A673 (cell line): ENCODE measurements around the gene MPHOSPH10. TPM values are rescaled to one million over a fixed set of nuclear protein-coding genes. Genes with fewer than 3 reads are reported as not detected.
"Not testable (repeated sequence)": the region's sequence is repeated elsewhere in the genome, so short reads cannot be mapped to it uniquely, and the experiment has no call there.

ENCODE experiments used
- Bru-seq: library from RNA; stranded (reverse); fragments of 400-500 nt; gene quantifications from one replicate; lab custom pipeline; 2021; lab: Mats Ljungman, UMichigan
- BruChase-seq, 2 experiments: library from RNA; stranded (reverse); fragments of 400-500 nt; gene quantifications; one replicate each; lab custom pipeline; 2021; lab: Mats Ljungman, UMichigan
- BruUV-seq: library from RNA; stranded (reverse); fragments of 400-500 nt; replicated peaks from 2 replicates; lab custom pipeline; 2021; lab: Mats Ljungman, UMichigan
- CTCF ChIA-PET: fragments of 300-600 bp; sonication (Branson Sonifier 250); formaldehyde crosslinking; loops from one replicate; lab custom pipeline; 2022; ENCODE audit warnings: antibody characterized with exemption; lab: Charles Lee
- POLR2A ChIA-PET: fragments of 300-600 bp; sonication (Branson Sonifier 250); formaldehyde crosslinking; loops from one replicate; lab custom pipeline; 2022; ENCODE audit warnings: antibody characterized with exemption; ENCODE audit not compliant: low non-redundant PET; lab: Charles Lee
- DNase-seq: peaks from one replicate; pipeline ENCODE4 v3.0.0-alpha.2; 2015; ENCODE audit warnings: low spot score
- H3K27ac ChIP-seq: fragments of 200-600 bp; sonication (generic); 2 replicates; pipeline ENCODE4 v1.5.1; 2016; ENCODE audit warnings: mixed run types, low read depth, mild to moderate bottlenecking, mixed read lengths, antibody characterized with exemption, low read length; ENCODE audit not compliant: poor library complexity, severe bottlenecking
- H3K27me3 ChIP-seq: fragments of 200-600 bp; sonication (generic); replicated peaks from 2 replicates; pipeline ENCODE4 v1.6.1; 2017; ENCODE audit warnings: mixed run types, low read depth, mild to moderate bottlenecking, mixed read lengths, antibody characterized with exemption, low read length; ENCODE audit not compliant: insufficient read depth, poor library complexity
- H3K36me3 ChIP-seq: fragments of 200-600 bp; sonication (generic); 2 replicates; pipeline ENCODE4 v1.6.1; 2016; ENCODE audit warnings: mixed run types, mild to moderate bottlenecking, mixed read lengths, antibody characterized with exemption, low read length; ENCODE audit not compliant: insufficient read depth, poor library complexity, severe bottlenecking
- H3K4me1 ChIP-seq: fragments of 200-600 bp; sonication (generic); 2 replicates; pipeline ENCODE4 v1.6.1; 2017; ENCODE audit warnings: mixed run types, mild to moderate bottlenecking, mixed read lengths, antibody characterized with exemption, low read length; ENCODE audit not compliant: insufficient read depth, poor library complexity, severe bottlenecking
- H3K4me3 ChIP-seq: fragments of 200-600 bp; sonication (generic); 2 replicates; pipeline ENCODE4 v1.5.1; 2016; ENCODE audit warnings: low read depth, mixed run types, mild to moderate bottlenecking, mixed read lengths, low read length; ENCODE audit not compliant: poor library complexity, severe bottlenecking
- H3K9me3 ChIP-seq: fragments of 200-600 bp; sonication (generic); 2 replicates; pipeline ENCODE4 v1.6.1; 2016; ENCODE audit warnings: mixed run types, low read depth, mild to moderate bottlenecking, mixed read lengths, antibody characterized with exemption, low read length; ENCODE audit not compliant: poor library complexity, severe bottlenecking
- CTCF ChIP-seq: fragments of 300-800, 200-600 bp; sonication (generic); conservative IDR thresholded peaks from 2 replicates; pipeline ENCODE4 v1.5.1; 2017; ENCODE audit warnings: low read depth, mild to moderate bottlenecking, antibody characterized with exemption, low read length, moderate library complexity, mixed read lengths
- EZH2 ChIP-seq: fragments of 200-600 bp; sonication (generic); IDR thresholded peaks from 2 replicates; pipeline ENCODE4 v1.6.1; 2017; ENCODE audit warnings: borderline replicate concordance, low read depth, mild to moderate bottlenecking, mixed read lengths, antibody characterized with exemption, low read length; ENCODE audit not compliant: poor library complexity, severe bottlenecking
- intact Hi-C: fragments of 100-400 bp; cut with micrococcal nuclease; formaldehyde crosslinking; loops from one replicate; pipeline ENCODE4 v1.10.0; 2022; ENCODE audit not compliant: unreplicated experiment
- long read RNA-seq: library from polyadenylated mRNA; stranded (forward); transcript quantifications from one replicate; pipeline ENCODE4 v2.0.0, GENCODE V29; 2022
- total RNA-seq: library from RNA; stranded (reverse); gene quantifications from 2 replicates; pipeline ENCODE4 v1.2.3, GENCODE V29; 2021

MPHOSPH10 gene
- total RNA-seq (56.4 and 66.3 TPM in 2 replicates), Bru-seq, nascent RNA (percentile 88 among the genes with signal in this experiment), BruChase-seq, experiment 1, labeled RNA remaining after a 2-hour chase (percentile 89 among the genes with signal in this experiment), BruChase-seq, experiment 2, labeled RNA remaining after a 6-hour chase (percentile 82 among the genes with signal in this experiment)
- long read RNA-seq, transcript MPHOSPH10-205 (5 exons, 2,068 nt): minor isoform, 7 of 111 reads
- long read RNA-seq, transcript MPHOSPH10-201 (11 exons, 2,484 nt): major isoform, 99 of 111 reads
- long read RNA-seq, partial matches to known transcripts: 4 of 111 reads
- long read RNA-seq, other reads (novel, unspliced or antisense): 1 of 111 reads

- no TSS peak for BruUV-seq
- intact Hi-C loops: no loop called here
- no peak for TF ChIP-seq CTCF
- no peak for TF ChIP-seq EZH2
- Histone ChIP-seq H3K36me3 (peaks cover 22% of the 10 kb centered on the region), H3K9me3 (no peaks in the 10 kb centered on the region), H3K4me1 (peaks cover 10% of the 10 kb centered on the region), H3K27me3 (no peaks in the 10 kb centered on the region), H3K4me3 (peak within 1 kb of the TSS; percentile 92), H3K27ac (peak within 1 kb of the TSS; percentile 90)
- CTCF ChIA-PET: interaction anchor here (0.5 to 0.7 kb wide), 2 partner anchors 201 to 294 kb away, joined by 3 read pairs; partner anchors contain the start of gene ZNF638
- peak; percentile 95 for DNase-seq
- POLR2A ChIA-PET: no interaction called here
Measured at GRCh38 chr2:71130152-71130904, at the start of gene MPHOSPH10, which contains the start of gene MCEE. MPHOSPH10 (plus strand) TSS chr2:71130634; CDS start chr2:71130666, 32 bp downstream. MCEE (minus strand) TSS chr2:71130229; CDS start chr2:71130219, 10 bp downstream.

- TF ChIP-seq CTCF (no peak), EZH2 (no peak)
- no peak overlapping the region for H3K4me3 ChIP-seq
- H3K27ac ChIP-seq: no peak overlapping the region
- H3K4me1 ChIP-seq: no peaks in the 10 kb centered on the region
- H3K9me3 ChIP-seq: no peaks in the 10 kb centered on the region
- no TSS peak for BruUV-seq
- peaks cover 7% of the 10 kb centered on the region for H3K36me3 ChIP-seq
- DNase-seq: no peak
- H3K27me3 ChIP-seq: no peaks in the 10 kb centered on the region
- intact Hi-C loops: no loop called here
- ChIA-PET POLR2A (no interaction called here), CTCF (no interaction called here)
Measured at GRCh38 chr2:71082402-71083252, 47.8 kb upstream of the MPHOSPH10 start.

- H3K36me3 ChIP-seq, H3K4me1 ChIP-seq, BruUV-seq, H3K27me3 ChIP-seq, H3K27ac ChIP-seq, CTCF ChIA-PET, intact Hi-C loops, H3K9me3 ChIP-seq, DNase-seq, H3K4me3 ChIP-seq, POLR2A ChIA-PET: not testable (repeated sequence)
Measured at GRCh38 chr2:71083297-71083696, 47.1 kb upstream of the MPHOSPH10 start.

- DNase-seq, H3K4me3 ChIP-seq, intact Hi-C loops, H3K27ac ChIP-seq, H3K27me3 ChIP-seq, CTCF ChIA-PET, H3K36me3 ChIP-seq, POLR2A ChIA-PET, BruUV-seq, H3K9me3 ChIP-seq, H3K4me1 ChIP-seq: not testable (repeated sequence)
Measured at GRCh38 chr2:71083752-71084312, 46.6 kb upstream of the MPHOSPH10 start.

GRCh38 chr2:71085325-71086003, 45.0 kb upstream of the MPHOSPH10 start:
- BruUV-seq, intact Hi-C loops, H3K36me3 ChIP-seq, DNase-seq, H3K9me3 ChIP-seq, POLR2A ChIA-PET, H3K4me1 ChIP-seq, H3K27me3 ChIP-seq, CTCF ChIA-PET, H3K4me3 ChIP-seq, H3K27ac ChIP-seq: not testable (repeated sequence)
